COLO668 (cell line): Measurements from ENCODE around the gene TUB.

Experiments
- DNase-seq: peaks from one replicate; lab custom pipeline; 2025; ENCODE audit not compliant: unreplicated experiment; lab: John Stamatoyannopoulos, UW

Gene TUB

GRCh38 chr11:8045839-8046238 is 35.2 kb upstream of the TUB start:
- no peak for DNase-seq

DNA sequence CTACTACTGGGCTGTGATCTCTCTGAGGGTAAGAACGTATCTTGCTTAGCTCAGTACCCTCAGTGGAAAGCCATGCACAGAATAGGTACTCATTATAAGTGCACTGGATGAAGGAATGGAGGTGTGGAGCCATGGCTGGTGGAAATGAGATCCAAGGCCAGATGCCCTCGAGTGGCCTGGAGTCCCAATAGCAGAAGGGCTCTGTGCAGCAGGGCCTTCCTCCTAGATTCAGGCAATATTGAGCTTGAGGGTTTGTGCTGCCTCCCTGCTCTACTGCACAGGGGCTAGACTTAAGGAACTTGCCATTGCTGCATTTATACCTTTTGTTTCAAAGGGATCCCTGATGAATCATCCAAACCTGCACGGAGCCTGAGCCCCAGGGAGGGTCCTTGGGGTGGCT is 33.6 kb upstream of the TUB start:
- no peak for DNase-seq

- no peak for DNase-seq
These were observed 31.9 kb upstream of the TUB start for GRCh38 chr11:8049084-8049483.

- no peak for DNase-seq
These were observed 25.7 kb upstream of the TUB start for GRCh38 chr11:8055091-8055835.

DNA sequence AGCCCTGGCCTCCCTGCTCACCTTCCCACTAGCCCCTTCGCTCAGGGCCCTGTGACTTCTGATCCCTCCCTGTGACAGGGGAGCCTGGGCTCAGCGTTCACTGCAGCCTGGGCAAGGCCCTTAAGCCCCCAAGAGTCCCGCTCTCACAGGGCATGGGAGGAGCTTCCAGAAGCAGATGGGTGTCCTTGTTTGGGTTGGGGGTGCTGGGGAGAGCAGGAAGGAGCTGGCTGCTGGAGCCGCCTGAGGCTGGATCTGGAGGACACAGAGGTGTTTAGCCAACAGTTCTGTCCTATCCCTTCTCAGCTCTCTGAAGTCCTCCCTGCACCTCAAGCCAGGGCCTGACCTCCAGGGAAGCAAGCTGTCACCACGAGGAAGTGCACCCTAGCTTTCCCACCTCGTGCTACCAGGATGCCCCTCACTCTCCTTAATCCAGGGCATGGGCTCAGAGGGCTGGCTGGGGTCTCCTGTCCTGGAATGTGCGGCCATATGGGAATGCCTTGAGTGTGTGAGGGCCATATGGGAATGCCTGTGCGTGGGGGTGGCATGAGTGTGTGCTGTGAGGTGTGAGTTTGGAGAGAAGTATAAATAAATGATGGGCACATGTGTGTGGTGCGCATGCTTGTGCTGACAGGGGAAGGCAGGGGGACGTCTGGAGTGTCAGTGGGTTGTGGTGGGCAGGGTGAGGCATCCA is 25.0 kb upstream of the TUB start:
- DNase-seq = no peak

GRCh38 chr11:8056810-8057463 is 24.1 kb upstream of the TUB start:
- DNase-seq = no peak

- no peak for DNase-seq
These were observed 22.8 kb upstream of the TUB start for GRCh38 chr11:8058216-8058615.

DNA sequence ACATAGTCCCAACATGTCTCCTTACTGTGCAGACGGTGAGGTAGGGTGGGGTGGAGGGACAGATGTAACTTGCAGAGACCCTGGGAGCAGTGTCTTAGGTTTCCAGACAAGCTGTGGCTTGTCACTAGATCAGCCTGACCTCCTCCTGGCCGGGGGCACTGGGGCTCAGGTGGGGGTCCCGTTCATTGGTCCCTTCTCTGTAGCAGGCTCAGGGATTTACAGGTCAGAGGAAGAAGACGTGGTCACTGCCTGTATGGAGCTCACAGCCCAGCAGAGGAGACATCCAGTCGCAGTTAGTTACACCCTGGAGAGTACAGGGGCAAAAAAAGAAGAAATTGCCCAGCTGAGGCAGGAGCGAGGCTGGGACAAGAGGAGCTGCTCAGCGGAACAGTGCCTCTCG is 22.0 kb upstream of the TUB start:
- DNase-seq = no peak

DNA sequence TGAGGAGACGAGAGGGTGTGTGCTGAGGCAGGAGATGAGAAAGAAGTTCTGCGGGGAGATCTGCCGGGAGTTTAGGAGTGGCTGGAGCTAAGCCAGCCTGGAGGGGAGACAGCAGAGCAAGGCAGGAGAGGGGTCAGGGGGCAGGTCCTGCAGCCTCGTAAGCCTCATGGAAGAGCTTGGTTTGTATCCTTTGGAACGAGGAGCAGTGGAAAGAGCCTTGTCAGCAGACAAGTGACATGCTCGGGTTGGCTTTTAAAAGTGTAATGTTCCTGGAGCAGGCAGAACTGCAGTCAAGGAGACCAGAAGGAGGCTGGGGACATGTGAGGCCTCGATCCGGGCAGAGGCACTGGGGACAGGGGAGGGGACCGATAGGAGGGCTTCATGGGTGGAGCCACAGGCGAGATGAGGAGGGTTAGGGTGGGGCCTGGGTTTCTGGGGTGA is 21.4 kb upstream of the TUB start:
- no peak for DNase-seq

- no peak for DNase-seq
These were observed 20.8 kb upstream of the TUB start for GRCh38 chr11:8060146-8060719.

- no peak for DNase-seq
These were observed 20.0 kb upstream of the TUB start for GRCh38 chr11:8060801-8061554.

DNA sequence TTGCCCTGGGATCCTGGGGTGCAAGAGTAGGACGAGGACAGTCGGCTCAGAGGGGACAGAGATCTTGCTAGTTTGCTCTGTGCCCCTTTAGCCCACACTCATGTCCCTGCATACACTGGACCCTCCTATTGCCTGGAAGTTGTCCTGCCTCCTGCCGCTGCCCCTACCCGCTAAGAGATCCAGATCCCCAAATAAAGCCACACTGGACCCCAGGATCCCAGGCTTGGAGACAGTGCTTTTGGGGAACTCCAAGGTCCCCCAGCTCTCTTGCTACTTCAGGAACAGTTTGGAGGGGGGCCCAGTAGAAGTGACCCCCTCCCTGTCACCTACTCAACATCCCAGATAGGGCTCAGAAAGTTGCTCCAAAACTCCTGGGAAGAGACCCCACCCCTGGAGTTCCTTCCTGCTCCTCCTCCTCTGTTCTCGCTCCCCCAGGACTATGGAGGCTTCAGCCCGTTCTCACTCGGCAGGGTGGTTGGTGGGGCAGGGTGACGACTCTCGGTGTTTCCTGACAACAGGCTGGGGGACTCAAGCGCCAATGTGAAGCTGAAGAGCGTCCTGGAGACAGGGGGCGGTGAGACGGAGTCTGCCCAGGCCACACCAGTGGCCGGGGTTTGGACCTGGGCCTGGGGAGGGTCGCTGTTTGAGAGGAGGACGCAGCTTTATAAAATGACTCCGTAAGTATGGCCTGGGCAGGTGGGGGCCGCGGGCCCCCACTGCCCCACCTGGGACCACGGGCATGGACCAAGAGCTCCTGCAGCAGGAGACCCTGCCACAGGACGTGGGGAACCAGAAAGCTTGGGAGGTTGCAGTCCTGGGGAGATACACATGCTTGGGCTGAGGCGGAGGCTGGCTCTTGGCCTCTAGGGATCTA is 19.2 kb upstream of the TUB start:
- no peak for DNase-seq

- no peak for DNase-seq
These were observed 18.2 kb upstream of the TUB start for GRCh38 chr11:8062781-8063257.

- DNase-seq = no peak
These were observed 17.7 kb upstream of the TUB start for GRCh38 chr11:8063324-8063723.

- DNase-seq = no peak
These were observed 16.0 kb upstream of the TUB start for GRCh38 chr11:8065031-8065430.

- no peak for DNase-seq
These were observed 14.7 kb upstream of the TUB start for GRCh38 chr11:8066036-8066910.

DNA sequence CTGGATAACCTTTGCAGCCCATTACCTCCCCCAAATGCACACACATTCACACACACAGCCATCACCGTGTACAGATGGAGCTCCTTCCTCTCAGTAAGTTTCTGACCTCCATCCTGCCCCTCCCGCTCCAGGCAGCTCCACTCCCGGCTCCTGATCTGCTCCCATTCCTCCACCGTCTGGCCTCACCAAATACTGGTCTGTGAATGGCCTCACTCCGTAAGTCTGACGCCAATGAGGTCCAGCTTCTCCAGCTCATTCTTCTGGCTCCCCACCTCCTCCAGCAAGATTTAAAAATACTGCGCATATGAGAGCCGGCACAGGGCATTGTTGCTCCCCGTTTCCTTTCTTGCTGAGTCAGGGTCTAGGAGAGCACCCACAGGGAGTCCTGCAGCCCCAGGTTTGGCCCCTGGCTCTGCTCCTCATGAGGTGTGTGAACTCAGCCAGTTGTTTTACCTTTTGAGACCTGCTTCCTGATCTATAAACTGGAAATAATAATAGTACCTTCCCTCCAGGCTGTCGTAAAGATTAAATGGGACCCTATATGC is 14.0 kb upstream of the TUB start:
- DNase-seq = no peak

DNA sequence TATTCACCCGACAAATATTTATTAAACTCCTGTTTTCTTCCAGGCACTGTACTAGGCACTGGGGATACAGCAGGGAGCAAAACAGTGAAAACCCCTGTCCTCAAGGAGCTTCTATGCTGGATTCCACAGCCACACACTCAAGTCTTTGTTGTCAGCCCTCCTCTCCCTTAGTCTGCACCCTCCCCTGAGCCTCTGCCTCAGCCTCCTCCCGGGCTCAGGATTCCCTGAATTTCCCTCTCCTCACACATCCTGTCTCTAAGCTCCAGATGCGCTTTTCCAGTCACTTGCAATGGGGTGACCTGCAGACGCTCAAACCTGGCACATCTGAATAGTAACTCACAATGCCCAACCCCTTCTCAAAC is 13.5 kb upstream of the TUB start:
- no peak for DNase-seq
